Measurements from ENCODE around the gene SLC20A1. TPM values are rescaled to one million over a fixed set of nuclear protein-coding genes. Genes with fewer than 3 reads are reported as not detected.
"Not testable (repeated sequence)": the region's sequence is repeated elsewhere in the genome, so short reads cannot be mapped to it uniquely, and the experiment has no call there.

The SLC20A1 gene
- total and polyA plus RNA-seq, 5 experiments from 2014 or later: 17.0 to 75.6 (median 33.7) TPM

DNA sequence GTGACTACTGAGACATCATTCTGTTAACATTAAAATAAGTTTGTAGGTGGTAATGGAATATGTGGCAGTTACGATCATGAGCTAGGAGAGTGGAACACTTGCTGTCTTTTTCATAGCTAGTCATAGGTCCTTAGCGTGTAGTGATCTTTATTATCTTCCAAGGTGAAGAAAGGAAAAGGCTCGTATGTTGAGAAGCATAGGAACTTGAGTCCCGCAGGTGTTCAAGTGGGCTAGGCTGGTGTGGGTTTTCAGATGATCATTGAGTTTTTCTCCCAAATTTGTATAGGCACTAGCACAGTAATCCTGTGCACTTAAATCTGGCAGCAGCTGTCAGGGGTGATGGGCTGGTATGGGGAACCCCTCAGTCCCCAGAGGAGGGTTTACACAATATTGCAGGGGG, 10.9 kb downstream of the SLC20A1 start:
- peak overlapping the region in 7 of 10 donors; percentile 11 to 81 (median 40) for H3K27ac Mint-ChIP-seq
- ATAC-seq: no peak

DNA sequence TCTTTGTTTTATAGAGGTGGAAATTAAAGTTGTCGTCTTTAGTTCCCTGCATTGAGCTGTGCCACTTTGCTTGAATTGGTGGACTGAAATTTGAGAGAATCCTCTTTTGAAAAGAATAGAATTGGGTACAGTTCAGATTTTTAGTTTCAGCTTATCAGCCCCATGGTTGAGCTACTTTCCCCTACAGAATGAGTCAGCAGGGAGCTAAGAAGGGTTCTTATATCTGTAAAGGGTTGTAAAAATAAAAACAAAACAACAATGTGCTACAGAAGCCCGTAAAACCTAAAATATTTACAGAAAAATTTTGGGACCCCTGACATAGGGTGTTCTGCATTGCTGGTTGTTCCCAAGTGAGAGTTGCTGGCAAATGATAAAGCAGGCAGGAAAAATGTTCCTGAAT, 12.6 kb downstream of the SLC20A1 start:
- peak overlapping the region in 3 of 10 donors; percentile 32 to 79 (median 78) for H3K27ac Mint-ChIP-seq
- no peaks in the 10 kb centered on the region for H3K27me3 Mint-ChIP-seq
- no peak overlapping the region for H3K4me3 Mint-ChIP-seq
- H3K36me3 Mint-ChIP-seq: peaks cover 4 to 96% (median 53%) of the 10 kb centered on the region in 3 donors
- no peaks in the 10 kb centered on the region for H3K9me3 Mint-ChIP-seq
- ATAC-seq (no peak), DNase-seq (no peak)
- POLR2A ChIA-PET: interaction anchor here (0.9 to 1.3 kb wide), 2 partner anchors 8 to 13 kb away, joined by 3 to 4 read pairs; partner anchors contain the start of gene SLC20A1
- peaks cover 17 to 43% (median 35%) of the 10 kb centered on the region in 4 donors for H3K4me1 Mint-ChIP-seq

More for the DNA sequence above, 10.9 kb downstream of the SLC20A1 start:
- Mint-ChIP-seq H3K36me3 (peaks cover 7 to 99% (median 50%) of the 10 kb centered on the region in 3 donors), H3K4me1 (peaks cover 20 to 49% (median 44%) of the 10 kb centered on the region in 4 donors), H3K4me3 (no peak overlapping the region), H3K9me3 (no peaks in the 10 kb centered on the region), H3K27me3 (no peaks in the 10 kb centered on the region)
- DNase-seq: no peak
- POLR2A ChIA-PET: interaction anchor here (0.6 kb wide), 1 partner anchor 24 kb away, joined by 4 read pairs; no protein-coding TSS in a partner anchor

DNA sequence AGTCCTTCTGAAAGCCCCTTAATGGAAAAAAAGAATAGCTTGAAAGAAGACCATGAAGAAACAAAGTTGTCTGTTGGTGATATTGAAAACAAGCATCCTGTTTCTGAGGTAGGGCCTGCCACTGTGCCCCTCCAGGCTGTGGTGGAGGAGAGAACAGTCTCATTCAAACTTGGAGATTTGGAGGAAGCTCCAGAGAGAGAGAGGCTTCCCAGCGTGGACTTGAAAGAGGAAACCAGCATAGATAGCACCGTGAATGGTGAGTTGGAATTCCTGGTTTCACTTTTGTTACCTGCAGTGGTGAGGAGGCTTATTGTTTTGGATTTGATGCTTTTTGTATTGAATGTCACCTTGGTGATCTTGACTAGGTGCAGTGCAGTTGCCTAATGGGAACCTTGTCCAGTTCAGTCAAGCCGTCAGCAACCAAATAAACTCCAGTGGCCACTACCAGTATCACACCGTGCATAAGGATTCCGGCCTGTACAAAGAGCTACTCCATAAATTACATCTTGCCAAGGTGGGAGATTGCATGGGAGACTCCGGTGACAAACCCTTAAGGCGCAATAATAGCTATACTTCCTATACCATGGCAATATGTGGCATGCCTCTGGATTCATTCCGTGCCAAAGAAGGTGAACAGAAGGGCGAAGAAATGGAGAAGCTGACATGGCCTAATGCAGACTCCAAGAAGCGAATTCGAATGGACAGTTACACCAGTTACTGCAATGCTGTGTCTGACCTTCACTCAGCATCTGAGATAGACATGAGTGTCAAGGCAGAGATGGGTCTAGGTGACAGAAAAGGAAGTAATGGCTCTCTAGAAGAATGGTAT, 13.3 kb downstream of the SLC20A1 start:
- Mint-ChIP-seq H3K9me3 (no peaks in the 10 kb centered on the region), H3K36me3 (peaks cover 4 to 96% (median 58%) of the 10 kb centered on the region in 3 donors), H3K4me1 (peaks cover 17 to 43% (median 35%) of the 10 kb centered on the region in 4 donors), H3K4me3 (peak overlapping the region in 1 of 10 donors; percentile 22), H3K27ac (peak overlapping the region in 8 of 10 donors; percentile 27 to 88 (median 74)), H3K27me3 (no peaks in the 10 kb centered on the region)
- POLR2A ChIA-PET: interaction anchor here (1.0 kb wide), 1 partner anchor 20 kb away, joined by 3 read pairs; no protein-coding TSS in a partner anchor
- no peak for DNase-seq
- no peak for ATAC-seq

DNA sequence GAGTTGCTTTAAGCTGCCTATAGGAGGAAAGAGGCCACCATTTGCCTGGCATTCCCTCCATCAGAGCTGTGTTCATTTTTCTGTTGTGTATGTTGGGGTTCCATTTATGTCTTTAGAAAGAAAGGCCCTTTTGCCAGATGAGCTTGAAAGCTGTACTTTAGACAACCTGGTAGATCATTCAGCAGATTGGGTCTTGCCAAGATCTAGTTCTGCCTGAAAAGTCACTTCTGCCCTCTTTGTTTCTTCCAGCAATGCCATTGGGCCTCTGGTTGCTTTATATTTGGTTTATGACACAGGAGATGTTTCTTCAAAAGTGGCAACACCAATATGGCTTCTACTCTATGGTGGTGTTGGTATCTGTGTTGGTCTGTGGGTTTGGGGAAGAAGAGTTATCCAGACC, 14.4 kb downstream of the SLC20A1 start:
- peak overlapping the region in 5 of 10 donors; percentile 5 to 18 (median 11) for H3K4me3 Mint-ChIP-seq
- H3K27me3 Mint-ChIP-seq: no peaks in the 10 kb centered on the region
- no peaks in the 10 kb centered on the region for H3K9me3 Mint-ChIP-seq
- H3K4me1 Mint-ChIP-seq: peaks cover 17 to 43% (median 34%) of the 10 kb centered on the region in 4 donors
- POLR2A ChIA-PET: interaction anchor here (0.8 kb wide), 1 partner anchor 29 kb away, joined by 3 read pairs; no protein-coding TSS in a partner anchor
- DNase-seq (no peak), ATAC-seq (no peak)
- H3K36me3 Mint-ChIP-seq: peaks cover 4 to 96% (median 52%) of the 10 kb centered on the region in 3 donors
- H3K27ac Mint-ChIP-seq: peak overlapping the region in 9 of 10 donors; percentile 11 to 80 (median 61)

DNA sequence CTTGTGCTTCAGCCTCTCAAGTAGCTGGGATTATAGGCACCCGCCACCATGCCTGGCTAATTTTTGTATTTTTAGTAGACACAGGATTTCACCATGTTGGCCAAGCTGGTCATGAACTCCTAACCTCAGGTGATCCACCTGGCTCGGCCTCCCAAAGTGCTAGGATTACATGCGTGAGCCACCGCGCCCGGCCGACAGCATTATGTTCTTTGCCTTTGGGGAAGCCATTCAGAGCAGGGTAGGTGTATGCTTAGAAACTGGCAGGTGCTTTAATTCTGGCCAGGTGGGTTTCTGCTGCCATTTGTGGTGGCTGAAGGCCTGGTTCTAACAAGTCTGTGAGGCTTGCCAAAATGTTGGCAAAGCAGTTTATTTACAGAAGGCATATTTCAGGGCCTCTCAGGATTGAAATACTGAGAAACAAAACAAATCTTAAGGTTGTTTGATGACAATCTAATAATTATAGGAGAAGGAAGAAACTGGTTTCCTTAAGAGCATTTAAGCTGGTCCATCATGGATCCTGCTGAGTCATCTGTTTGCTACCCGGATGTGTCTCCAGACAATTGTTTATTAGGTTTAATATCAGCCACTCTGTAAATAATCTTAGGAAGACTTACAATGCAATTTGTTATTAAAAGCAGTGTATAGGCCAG, 16.0 kb downstream of the SLC20A1 start:
- no peaks in the 10 kb centered on the region for H3K27me3 Mint-ChIP-seq
- peaks cover 15 to 41% (median 35%) of the 10 kb centered on the region in 4 donors for H3K4me1 Mint-ChIP-seq
- H3K36me3 Mint-ChIP-seq: peaks cover 4 to 87% (median 46%) of the 10 kb centered on the region in 3 donors
- POLR2A ChIA-PET: interaction anchor here (1.2 kb wide), 1 partner anchor 35 kb away, joined by 4 read pairs; no protein-coding TSS in a partner anchor
- DNase-seq (no peak), ATAC-seq (no peak)
- H3K4me3 Mint-ChIP-seq: no peak overlapping the region
- H3K9me3 Mint-ChIP-seq: no peaks in the 10 kb centered on the region
- peak overlapping the region in 4 of 10 donors; percentile 39 to 80 (median 66) for H3K27ac Mint-ChIP-seq

DNA sequence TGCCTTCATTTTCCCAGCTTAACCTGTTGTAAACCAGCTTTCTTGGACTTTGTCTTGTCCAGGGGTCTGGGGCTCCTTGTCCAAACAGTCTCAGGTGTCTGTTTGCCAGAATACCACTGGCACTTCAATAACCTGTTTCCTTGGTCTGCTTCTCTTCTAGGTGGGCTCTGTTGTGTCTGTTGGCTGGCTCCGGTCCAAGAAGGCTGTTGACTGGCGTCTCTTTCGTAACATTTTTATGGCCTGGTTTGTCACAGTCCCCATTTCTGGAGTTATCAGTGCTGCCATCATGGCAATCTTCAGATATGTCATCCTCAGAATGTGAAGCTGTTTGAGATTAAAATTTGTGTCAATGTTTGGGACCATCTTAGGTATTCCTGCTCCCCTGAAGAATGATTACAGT, 17.0 kb downstream of the SLC20A1 start:
- Mint-ChIP-seq H3K27me3 (no peaks in the 10 kb centered on the region), H3K36me3 (peaks cover 4 to 78% (median 38%) of the 10 kb centered on the region in 3 donors), H3K9me3 (no peaks in the 10 kb centered on the region), H3K4me3 (no peak overlapping the region), H3K4me1 (peaks cover 14 to 36% (median 34%) of the 10 kb centered on the region in 4 donors), H3K27ac (peak overlapping the region in 8 of 10 donors; percentile 11 to 78 (median 50))
- no peak for DNase-seq
- POLR2A ChIA-PET: interaction anchor here (1.2 to 2.9 kb wide), 2 partner anchors 17 to 36 kb away, joined by 4 to 10 read pairs; partner anchors contain the start of gene SLC20A1
- no peak for ATAC-seq

DNA sequence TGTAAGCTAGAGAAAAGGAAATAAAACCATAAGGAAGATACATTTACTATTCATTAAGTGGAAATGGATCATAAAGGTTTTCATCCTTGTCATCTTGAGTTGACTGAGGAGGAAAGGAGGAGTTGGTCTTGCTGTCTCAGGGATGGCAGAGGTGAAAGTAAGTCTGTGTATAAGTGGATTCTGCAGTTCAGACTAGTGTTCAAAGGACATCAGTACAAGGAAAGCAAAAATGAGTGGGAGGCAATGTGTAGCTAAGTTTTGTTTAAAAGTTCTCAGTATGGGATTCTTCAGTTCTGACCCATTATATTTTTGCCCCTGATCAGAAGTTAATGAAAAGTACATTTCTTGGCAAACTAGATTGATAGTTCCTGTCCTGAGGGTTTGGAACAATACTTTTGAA, 18.9 kb downstream of the SLC20A1 start:
- POLR2A ChIA-PET: interaction anchor here (0.9 to 2.9 kb wide), 2 partner anchors 19 to 35 kb away, joined by 3 to 10 read pairs; partner anchors contain the start of gene SLC20A1
- H3K4me1 Mint-ChIP-seq: peaks cover 11 to 22% (median 21%) of the 10 kb centered on the region in 4 donors
- DNase-seq: no peak
- ATAC-seq: no peak
- H3K36me3 Mint-ChIP-seq: peaks cover 4 to 58% (median 28%) of the 10 kb centered on the region in 3 donors
- no peaks in the 10 kb centered on the region for H3K27me3 Mint-ChIP-seq
- H3K4me3 Mint-ChIP-seq: no peak overlapping the region
- peak overlapping the region in 8 of 10 donors; percentile 2 to 70 (median 18) for H3K27ac Mint-ChIP-seq
- H3K9me3 Mint-ChIP-seq: no peaks in the 10 kb centered on the region

DNA sequence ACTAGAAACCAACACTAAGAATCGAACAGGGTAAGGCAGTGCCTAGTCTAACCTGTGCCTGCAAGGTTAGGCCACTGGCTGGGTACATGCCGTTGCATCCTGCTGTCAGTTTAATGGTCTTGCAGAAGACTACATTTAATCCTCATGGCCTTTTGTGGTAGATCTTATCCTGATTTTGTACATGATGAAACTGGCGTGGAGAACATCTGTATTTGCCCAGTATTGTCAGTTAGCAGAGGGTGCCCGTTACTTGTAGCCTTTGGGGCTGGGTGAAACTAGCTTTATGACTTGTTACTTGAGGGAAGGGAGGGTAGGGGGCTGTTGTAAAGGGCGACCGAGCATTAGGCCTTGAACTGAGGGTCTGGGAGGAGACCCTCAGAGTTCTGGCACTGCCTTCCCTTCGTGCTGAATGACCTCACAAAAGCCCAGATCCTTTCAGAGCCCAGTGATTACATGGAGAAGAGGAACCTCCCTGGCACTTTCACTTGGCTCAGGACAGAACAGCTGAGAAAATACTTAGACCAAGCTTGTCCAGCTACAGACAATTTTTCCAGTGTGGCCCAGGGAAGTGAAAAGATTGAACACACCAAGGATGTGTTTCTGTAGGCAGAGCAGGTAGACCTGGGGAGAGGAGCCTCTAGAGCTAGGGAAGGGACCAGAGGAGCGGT, 19.5 kb downstream of the SLC20A1 start:
- Mint-ChIP-seq H3K27ac (peak overlapping the region in 8 of 10 donors; percentile 3 to 84 (median 18)), H3K36me3 (peaks cover 4 to 53% (median 24%) of the 10 kb centered on the region in 3 donors), H3K9me3 (no peaks in the 10 kb centered on the region), H3K4me1 (peaks cover 7 to 16% (median 16%) of the 10 kb centered on the region in 4 donors), H3K4me3 (no peak overlapping the region), H3K27me3 (no peaks in the 10 kb centered on the region)
- ATAC-seq (no peak), DNase-seq (no peak)
- POLR2A ChIA-PET: interaction anchor here (0.9 to 2.9 kb wide), 2 partner anchors 20 to 35 kb away, joined by 3 to 10 read pairs; partner anchors contain the start of gene SLC20A1

DNA sequence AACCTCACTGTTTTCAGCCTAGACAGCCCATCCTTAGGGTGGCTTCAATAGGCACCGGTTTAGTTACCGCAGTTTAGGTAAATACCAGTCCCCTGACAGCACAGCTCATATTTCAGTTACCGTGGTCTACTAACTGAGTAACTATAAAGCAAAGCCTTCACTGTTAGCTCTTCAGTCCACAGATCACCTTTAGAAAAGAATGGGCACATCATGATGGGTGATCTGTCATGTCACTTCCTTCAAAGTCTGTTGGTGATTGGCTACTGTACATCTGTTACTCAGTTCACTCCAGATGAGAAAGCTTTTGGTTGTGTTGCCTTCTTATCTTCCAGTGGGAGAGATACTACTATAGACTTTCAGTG, 21.0 kb downstream of the SLC20A1 start:
- Mint-ChIP-seq H3K27me3 (no peaks in the 10 kb centered on the region), H3K9me3 (no peaks in the 10 kb centered on the region), H3K27ac (peak overlapping the region in 1 of 10 donors; percentile 23), H3K4me1 (peaks cover 2 to 6% (median 5%) of the 10 kb centered on the region in 4 donors), H3K36me3 (peaks cover 0 to 38% (median 18%) of the 10 kb centered on the region in 3 donors), H3K4me3 (no peak overlapping the region)
- POLR2A ChIA-PET: interaction anchor here (1.4 kb wide), 1 partner anchor 9 kb away, joined by 4 read pairs; no protein-coding TSS in a partner anchor
- DNase-seq (no peak), ATAC-seq (peak in 1 of 2 donors; percentile 17)

DNA sequence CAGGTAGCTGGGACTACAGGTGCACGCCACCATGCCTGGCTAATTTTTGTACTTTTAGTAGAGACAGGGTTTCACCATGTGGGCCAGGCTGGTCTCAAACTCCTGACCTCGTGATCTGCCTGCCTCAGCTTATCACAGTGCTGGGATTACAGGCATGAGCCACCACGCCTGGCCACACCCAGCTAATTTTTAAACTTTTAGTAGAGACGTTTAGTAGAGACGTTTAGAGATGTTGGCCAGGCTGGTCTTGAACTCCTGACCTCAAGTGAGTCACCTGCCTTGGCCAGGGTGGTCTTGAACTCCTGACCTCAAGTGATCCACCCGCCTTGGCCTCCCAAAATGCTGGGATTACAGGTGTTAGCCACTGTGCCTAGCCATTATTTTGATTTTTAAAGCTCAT, 21.8 kb downstream of the SLC20A1 start:
- Mint-ChIP-seq H3K27ac (peak overlapping the region in 1 of 10 donors; percentile 57), H3K36me3 (peaks cover 0 to 33% (median 14%) of the 10 kb centered on the region in 3 donors)
- H3K4me1 Mint-ChIP-seq, POLR2A ChIA-PET, H3K9me3 Mint-ChIP-seq, ATAC-seq, H3K4me3 Mint-ChIP-seq, DNase-seq, H3K27me3 Mint-ChIP-seq: not testable (repeated sequence)

DNA sequence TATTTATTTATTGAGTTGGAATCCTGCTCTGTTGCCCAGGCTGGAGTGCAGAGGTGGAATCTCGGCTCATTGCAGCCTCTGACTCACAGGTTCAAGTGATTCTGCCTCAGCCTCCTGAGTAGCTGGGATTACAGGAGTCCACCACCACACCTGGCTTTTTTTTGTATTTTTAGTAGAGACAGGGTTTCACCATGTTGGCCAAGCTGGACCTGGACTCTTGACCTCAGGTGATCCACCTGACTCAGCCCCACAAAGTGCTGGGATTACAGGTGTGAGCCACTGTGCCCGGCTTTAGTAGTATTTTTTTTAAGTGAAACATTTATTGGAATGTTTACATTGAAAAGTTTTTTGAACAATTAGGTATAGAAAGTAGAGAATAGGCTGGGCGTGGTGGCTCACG, 23.9 kb downstream of the SLC20A1 start:
- DNase-seq: no peak
- H3K4me3 Mint-ChIP-seq: no peak overlapping the region
- H3K4me1 Mint-ChIP-seq: peaks cover 0 to 11% (median 4%) of the 10 kb centered on the region in 4 donors
- no peaks in the 10 kb centered on the region for H3K9me3 Mint-ChIP-seq
- H3K36me3 Mint-ChIP-seq: peaks cover 0 to 12% (median 2%) of the 10 kb centered on the region in 3 donors
- no peak for ATAC-seq
- peaks cover 1 to 15% (median 3%) of the 10 kb centered on the region in 5 donors for H3K27me3 Mint-ChIP-seq
- no peak overlapping the region for H3K27ac Mint-ChIP-seq
- POLR2A ChIA-PET: no interaction called here

Measured in naive thymus-derived CD8-positive, alpha-beta T cell (primary cell).